GM12872 (cell line): ENCODE results near the gene XPOT.

Experiments used
- CTCF ChIP-seq: IDR thresholded peaks from 3 replicates; pipeline ENCODE4 v1.5.1; 2011; ENCODE audit warnings: low read depth, mild to moderate bottlenecking, low read length, moderate library complexity; ENCODE audit not compliant: insufficient read depth

The XPOT gene

DNA sequence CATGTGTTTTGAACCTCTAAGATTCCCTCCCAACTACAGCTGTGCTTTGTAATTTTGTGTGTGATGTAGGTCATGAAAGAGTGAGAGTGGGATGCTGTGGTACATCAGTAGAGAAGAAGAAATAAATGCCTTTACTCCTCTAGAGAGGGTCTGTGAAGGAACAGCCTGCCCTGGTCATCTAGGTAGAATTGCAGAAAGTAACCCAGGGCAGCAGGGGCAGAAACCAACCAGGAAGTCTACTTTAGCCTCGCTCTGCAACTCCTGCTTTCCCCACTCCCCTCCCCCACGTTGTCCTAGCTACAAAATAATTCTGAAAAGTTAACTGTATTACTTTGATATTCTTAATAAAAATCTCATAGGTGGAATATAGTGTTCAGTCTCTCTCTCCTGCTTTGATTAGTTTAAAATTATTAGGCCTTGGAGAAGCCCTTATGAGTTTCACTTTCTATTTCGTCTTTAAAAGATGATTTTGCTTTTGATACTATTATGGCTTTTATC is 55.3 kb downstream of the XPOT start:
- no peak for TF ChIP-seq CTCF

- TF ChIP-seq CTCF: no peak
Observed at GRCh38 chr12:64461634-64462414, 57.6 kb downstream of the XPOT start.

GRCh38 chr12:64466178-64466577 is 62.0 kb downstream of the XPOT start:
- TF ChIP-seq CTCF: no peak

- no peak for TF ChIP-seq CTCF
Observed at GRCh38 chr12:64468966-64469365, 64.8 kb downstream of the XPOT start.

DNA sequence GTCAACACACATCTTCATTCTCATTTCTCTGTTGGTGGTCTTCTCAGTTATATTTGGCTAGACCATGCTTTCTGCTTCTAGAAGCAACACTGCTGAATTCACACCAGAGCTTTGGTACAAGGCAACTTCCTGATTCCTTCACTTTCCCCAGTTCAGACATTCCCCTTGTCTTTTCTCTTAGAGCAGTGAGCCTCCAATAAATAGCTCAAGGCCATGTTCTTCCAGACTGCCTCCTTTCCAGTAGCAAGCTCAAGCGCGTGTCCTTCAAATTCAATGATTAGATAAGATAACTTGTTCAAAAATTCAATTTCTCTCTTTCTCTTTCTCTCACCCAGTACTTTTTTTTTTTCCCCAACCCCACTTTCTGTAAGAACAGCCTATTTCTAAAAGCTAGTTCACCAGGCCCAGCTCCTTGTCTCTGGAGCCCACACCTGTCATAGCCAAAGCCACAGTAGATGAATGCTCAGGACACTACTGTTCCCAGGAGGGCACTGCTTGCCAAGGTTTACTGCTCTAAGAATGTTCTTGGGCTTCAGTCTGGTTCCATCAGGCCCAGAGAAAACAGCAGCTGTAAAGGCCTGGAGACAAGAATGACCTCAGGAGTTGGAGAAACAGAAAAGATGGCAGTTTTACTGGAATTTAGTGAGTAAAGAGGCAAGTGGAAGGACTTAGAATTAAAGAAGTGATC is 65.4 kb downstream of the XPOT start:
- TF ChIP-seq CTCF: no peak

- TF ChIP-seq CTCF: no peak
Observed at GRCh38 chr12:64470495-64470894, 66.3 kb downstream of the XPOT start.

DNA sequence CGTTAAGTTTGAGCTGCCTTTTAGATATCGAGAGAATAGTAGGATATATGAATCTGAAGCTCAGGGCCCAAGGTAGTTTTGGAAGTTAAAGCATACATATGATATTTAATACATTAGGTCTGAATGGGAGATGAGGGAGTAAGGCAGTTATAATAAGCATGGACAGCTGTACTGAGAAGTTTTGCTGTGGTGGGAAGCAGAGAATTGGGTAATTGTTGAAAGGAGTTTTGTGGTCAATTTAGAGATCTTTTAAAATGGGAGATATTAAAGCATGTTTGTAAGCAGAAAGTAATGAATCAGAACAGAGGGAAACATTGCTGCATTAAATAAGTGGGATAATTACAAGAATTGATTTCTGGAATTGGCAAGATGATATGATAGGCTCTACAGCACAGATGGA is 69.0 kb downstream of the XPOT start:
- TF ChIP-seq CTCF: no peak
